HFFc6 (cell line): ENCODE measurements around the gene CD4. TPM values are rescaled to one million over a fixed set of nuclear protein-coding genes. Genes with fewer than 3 reads are reported as not detected.

Experiments used
- DNase-seq: peaks from one replicate; pipeline ENCODE4 v3.0.0-alpha.2; 2018
- H3K27ac Mint-ChIP-seq: 2 replicates; pipeline ENCODE4 v1.8.0; 2020; ENCODE audit warnings: mild to moderate bottlenecking, mixed read lengths
- H3K27me3 Mint-ChIP-seq: 2 replicates; pipeline ENCODE4 v1.8.0; 2021; ENCODE audit warnings: mild to moderate bottlenecking, moderate library complexity, mixed read lengths; ENCODE audit not compliant: insufficient read depth
- H3K36me3 Mint-ChIP-seq: 2 replicates; pipeline ENCODE4 v1.8.0; 2021; ENCODE audit warnings: low read depth, mixed read lengths
- H3K4me1 Mint-ChIP-seq: 2 replicates; pipeline ENCODE4 v1.8.0; 2020; ENCODE audit warnings: low read depth, mixed read lengths
- H3K4me3 Mint-ChIP-seq: 2 replicates; pipeline ENCODE4 v1.8.0; 2020; ENCODE audit warnings: mild to moderate bottlenecking, moderate library complexity, mixed read lengths
- H3K9me3 Mint-ChIP-seq: 2 replicates; pipeline ENCODE4 v1.8.0; 2020; ENCODE audit warnings: mild to moderate bottlenecking, mixed read lengths
- total RNA-seq, 6 experiments: library from RNA; stranded (reverse); fragmentation: NEBNext Ultra II Directional; extraction: Animal tissue kit (Norgen Biotek cat#: 25700); gene quantifications; 2 replicates in 1 of 6; 3 replicates in 5 of 6; pipeline ENCODE4 v1.2.3, GENCODE V29; 2021
- TF ChIP-seq, protein P1 (sequence below): fragments of 200-600 bp; sonication (generic); IDR thresholded peaks from 2 replicates; pipeline ENCODE4 v1.5.0; 2021; ENCODE audit warnings: antibody characterized with exemption, mild to moderate bottlenecking

Gene CD4
- total RNA-seq, 6 experiments from 2014 or later: 0.11 to 0.25 (median 0.11) TPM; not detected in 3

- Mint-ChIP-seq H3K4me1 (peaks cover 35% of the 10 kb centered on the region), H3K27ac (peak overlapping the region; percentile 93), H3K36me3 (peaks cover 35% of the 10 kb centered on the region; the same call in 1 of the 2 replicates), H3K9me3 (no peaks in the 10 kb centered on the region), H3K27me3 (peaks cover 14% of the 10 kb centered on the region), H3K4me3 (peak overlapping the region; percentile 98)
- TF ChIP-seq, protein P1, sequence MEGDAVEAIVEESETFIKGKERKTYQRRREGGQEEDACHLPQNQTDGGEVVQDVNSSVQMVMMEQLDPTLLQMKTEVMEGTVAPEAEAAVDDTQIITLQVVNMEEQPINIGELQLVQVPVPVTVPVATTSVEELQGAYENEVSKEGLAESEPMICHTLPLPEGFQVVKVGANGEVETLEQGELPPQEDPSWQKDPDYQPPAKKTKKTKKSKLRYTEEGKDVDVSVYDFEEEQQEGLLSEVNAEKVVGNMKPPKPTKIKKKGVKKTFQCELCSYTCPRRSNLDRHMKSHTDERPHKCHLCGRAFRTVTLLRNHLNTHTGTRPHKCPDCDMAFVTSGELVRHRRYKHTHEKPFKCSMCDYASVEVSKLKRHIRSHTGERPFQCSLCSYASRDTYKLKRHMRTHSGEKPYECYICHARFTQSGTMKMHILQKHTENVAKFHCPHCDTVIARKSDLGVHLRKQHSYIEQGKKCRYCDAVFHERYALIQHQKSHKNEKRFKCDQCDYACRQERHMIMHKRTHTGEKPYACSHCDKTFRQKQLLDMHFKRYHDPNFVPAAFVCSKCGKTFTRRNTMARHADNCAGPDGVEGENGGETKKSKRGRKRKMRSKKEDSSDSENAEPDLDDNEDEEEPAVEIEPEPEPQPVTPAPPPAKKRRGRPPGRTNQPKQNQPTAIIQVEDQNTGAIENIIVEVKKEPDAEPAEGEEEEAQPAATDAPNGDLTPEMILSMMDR: no peak
- DNase-seq: no peak
Measured at GRCh38 chr12:6850796-6851152, 61.4 kb downstream of the CD4 start.

- peak; percentile 99 for DNase-seq
- H3K4me3 Mint-ChIP-seq: peak within 1 kb of the TSS; percentile 98
Measured at GRCh38 chr12:6851153-6851920, 62.0 kb downstream of the CD4 start, which contains the start of gene CDCA3. TSS of gene CDCA3 (minus strand) at chr12:6851286. CDS start at chr12:6850952, 334 bp downstream.

GRCh38 chr12:6851921-6852650 lies 62.8 kb downstream of the CD4 start, which contains the start of gene USP5:
TSS of gene USP5 (plus strand) at chr12:6852150. CDS start at chr12:6852180, 30 bp downstream.
- H3K4me3 Mint-ChIP-seq: peak within 1 kb of the TSS; percentile 98
- H3K27me3 Mint-ChIP-seq: peaks cover 12% of the 10 kb centered on the region
- TF ChIP-seq, protein P1: peak; percentile 17; the same call in 1 of the 2 replicates
- peaks cover 39% of the 10 kb centered on the region for H3K36me3 Mint-ChIP-seq
- H3K9me3 Mint-ChIP-seq: no peaks in the 10 kb centered on the region
- H3K27ac Mint-ChIP-seq: peak within 1 kb of the TSS; percentile 93
- H3K4me1 Mint-ChIP-seq: peaks cover 35% of the 10 kb centered on the region
- peak; percentile 100 for DNase-seq

More at GRCh38 chr12:6851153-6851920, 62.0 kb downstream of the CD4 start, which contains the start of gene CDCA3:
- Mint-ChIP-seq H3K36me3 (peaks cover 38% of the 10 kb centered on the region; the same call in 1 of the 2 replicates), H3K27ac (peak within 1 kb of the TSS; percentile 93), H3K4me1 (peaks cover 35% of the 10 kb centered on the region), H3K9me3 (no peaks in the 10 kb centered on the region), H3K27me3 (peaks cover 13% of the 10 kb centered on the region)
- TF ChIP-seq, protein P1: no peak

DNA sequence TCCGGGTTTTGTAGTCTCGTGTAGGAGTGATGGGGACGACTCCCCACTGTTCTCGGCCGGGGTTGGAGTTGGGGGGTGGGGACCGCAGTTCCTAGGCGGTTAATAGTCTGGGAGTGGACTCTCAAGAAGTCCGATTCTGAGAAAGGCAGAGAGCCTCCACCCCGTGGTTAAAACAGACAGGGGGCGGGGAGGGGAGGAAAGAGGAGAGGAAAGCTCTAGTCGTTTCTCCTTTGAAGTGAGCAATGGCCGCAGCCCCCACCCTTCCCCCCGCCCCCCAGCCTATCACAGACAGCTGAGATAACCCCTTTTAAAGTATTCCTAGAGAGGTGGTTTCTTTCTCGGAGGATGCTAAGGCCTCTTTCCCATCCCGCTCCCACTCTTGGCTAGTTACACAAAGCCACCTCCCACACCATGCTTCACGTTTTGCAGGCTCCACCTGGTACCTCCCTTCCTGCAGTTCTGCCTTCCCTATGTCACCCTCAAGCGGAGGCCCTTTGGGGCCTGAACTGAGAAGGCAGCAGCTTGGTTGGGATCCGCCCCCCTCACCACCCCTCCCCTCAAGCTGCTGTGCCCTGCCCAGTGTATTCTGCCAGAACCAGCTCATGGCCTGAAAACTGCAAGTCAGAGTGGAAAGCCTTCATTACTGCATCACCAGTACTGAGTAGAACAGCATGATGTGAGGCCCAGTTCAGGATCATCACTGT lies 63.5 kb downstream of the CD4 start:
- peak overlapping the region; percentile 98 for H3K4me3 Mint-ChIP-seq
- TF ChIP-seq, protein P1: no peak
- no peaks in the 10 kb centered on the region for H3K9me3 Mint-ChIP-seq
- peaks cover 12% of the 10 kb centered on the region for H3K27me3 Mint-ChIP-seq
- DNase-seq: peak; percentile 78
- peaks cover 41% of the 10 kb centered on the region for H3K36me3 Mint-ChIP-seq
- peaks cover 35% of the 10 kb centered on the region for H3K4me1 Mint-ChIP-seq
- H3K27ac Mint-ChIP-seq: peak overlapping the region; percentile 93

DNA sequence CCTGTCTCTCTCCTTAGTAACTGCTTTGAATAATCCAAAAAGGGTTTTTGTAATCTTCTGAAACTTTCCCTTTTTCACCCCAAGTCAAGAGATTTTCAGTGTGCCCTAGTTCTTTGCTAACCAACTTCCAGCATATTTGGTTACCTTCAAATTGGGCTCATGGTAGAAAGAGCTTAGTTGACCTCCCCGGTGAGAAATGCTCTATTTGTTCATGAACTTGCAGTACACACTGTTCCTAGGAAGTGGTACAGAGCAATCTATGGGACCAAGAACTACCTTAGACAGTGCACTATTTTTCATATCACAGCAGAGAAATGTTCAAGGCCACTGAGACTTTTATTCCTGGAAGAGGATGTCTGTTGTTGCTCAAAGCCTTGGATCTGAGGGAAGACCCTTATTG lies 64.3 kb downstream of the CD4 start:
- peak overlapping the region; percentile 98 for H3K4me3 Mint-ChIP-seq
- H3K27me3 Mint-ChIP-seq: peaks cover 12% of the 10 kb centered on the region
- H3K4me1 Mint-ChIP-seq: peaks cover 35% of the 10 kb centered on the region
- peak overlapping the region; percentile 93 for H3K27ac Mint-ChIP-seq
- H3K36me3 Mint-ChIP-seq: peaks cover 47% of the 10 kb centered on the region
- no peaks in the 10 kb centered on the region for H3K9me3 Mint-ChIP-seq
- DNase-seq: no peak
- TF ChIP-seq, protein P1: no peak
